Keratinocyte (primary cell): ENCODE results near the gene C11orf91.

ENCODE experiments used
- CTCF ChIP-seq, 3 experiments: IDR thresholded peaks in 1 of 3; conservative IDR thresholded peaks in 1 of 3; optimal IDR thresholded peaks in 1 of 3; 2 replicates in 2 of 3; 3 replicates in 1 of 3; pipeline versions ENCODE3 to v1.5.1; 2011; ENCODE audit warnings: low read length in 3 of 3, mild to moderate bottlenecking in 3 of 3, moderate library complexity in 2 of 3, control low read depth in 1 of 3, inconsistent platforms in 1 of 3; ENCODE audit not compliant: insufficient read depth in 2 of 3; ENCODE audit errors: extremely low read depth in 1 of 3
- EZH2 ChIP-seq: IDR thresholded peaks from one replicate; pipeline ENCODE4 v1.6.1; 2012; ENCODE audit warnings: inconsistent platforms, mild to moderate bottlenecking, low read length, moderate library complexity

DNA sequence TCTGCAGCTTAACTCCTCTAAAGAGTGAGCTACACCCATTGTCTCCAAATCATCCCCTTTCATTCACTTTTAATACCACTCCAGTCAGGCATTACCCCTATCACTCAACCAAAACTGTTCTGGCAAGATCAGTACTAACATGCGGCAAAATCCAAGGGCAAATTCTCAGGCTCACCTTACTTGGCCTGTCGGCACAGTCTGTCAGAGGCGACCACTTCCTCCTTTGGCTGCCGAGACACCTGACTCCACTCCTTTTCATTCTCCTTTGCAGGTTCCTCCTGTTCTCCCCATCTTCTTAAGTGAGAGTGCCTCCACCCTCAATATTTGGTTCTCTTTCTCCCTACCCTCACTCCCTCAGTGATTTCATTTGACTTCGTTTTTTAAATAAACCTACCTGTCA is 4.2 kb downstream of the C11orf91 start:
- TF ChIP-seq CTCF (optimal IDR thresholded peaks at IDR 0.05 in 1 of 3, IDR thresholded peaks at IDR 0.05 in 1 of 3, conservative IDR thresholded peaks at IDR 0.05 in 1 of 3; ENCODE audit: extremely low read depth in 1 of 3, insufficient read depth in 2 of 3, low read length in 3 of 3) (no peak), EZH2 (no peak)
